OCI-LY7 (cell line): Measurements from ENCODE around the gene EDAR. TPM values are rescaled to one million over a fixed set of nuclear protein-coding genes. Genes with fewer than 3 reads are reported as not detected.

Experiments used
- BruUV-seq: library from RNA; stranded (reverse); fragments of 400-500 nt; replicated peaks from 2 replicates; lab custom pipeline; 2021; lab: Mats Ljungman, UMichigan
- CTCF ChIA-PET: fragments of 300-600 bp; sonication (Branson Sonifier 250); formaldehyde crosslinking; loops from one replicate; lab custom pipeline; 2022; ENCODE audit warnings: antibody characterized with exemption; ENCODE audit not compliant: unreplicated experiment; lab: Charles Lee
- POLR2A ChIA-PET: fragments of 300-600 bp; sonication (Branson Sonifier 250); formaldehyde crosslinking; loops from one replicate; lab custom pipeline; 2022; ENCODE audit warnings: antibody characterized with exemption; lab: Charles Lee
- DNase-seq: peaks from one replicate; pipeline ENCODE4 v3.0.0-alpha.2; 2015; ENCODE audit warnings: low spot score
- H2AFZ ChIP-seq: fragments of 200-600 bp; sonication (generic), shearing (Covaris generic); 2 replicates; pipeline ENCODE4 v1.6.1; 2014; ENCODE audit warnings: mild to moderate bottlenecking, antibody characterized with exemption, low read length, moderate library complexity
- H3K27ac ChIP-seq: fragments of 200-600 bp; sonication (generic); 2 replicates; pipeline ENCODE4 v1.5.1; 2014; ENCODE audit warnings: mixed run types, low read depth, mild to moderate bottlenecking, moderate library complexity, low read length, inconsistent platforms; ENCODE audit not compliant: poor library complexity, severe bottlenecking
- H3K36me3 ChIP-seq: fragments of 200-600 bp; sonication (generic); 2 replicates; pipeline ENCODE4 v1.6.1; 2014; ENCODE audit warnings: mild to moderate bottlenecking, antibody characterized with exemption, low read length, moderate library complexity, mixed read lengths; ENCODE audit not compliant: insufficient read depth
- H3K4me1 ChIP-seq: fragments of 200-600 bp; sonication (generic); 2 replicates; pipeline ENCODE4 v1.5.1; 2014; ENCODE audit warnings: mild to moderate bottlenecking, low read length; ENCODE audit not compliant: insufficient read depth, poor library complexity, severe bottlenecking
- H3K4me2 ChIP-seq: fragments of 200-600 bp; sonication (generic); 2 replicates; pipeline ENCODE4 v1.6.1; 2014; ENCODE audit warnings: mild to moderate bottlenecking, low read length
- H3K4me3 ChIP-seq: fragments of 200-600 bp; sonication (generic); 2 replicates; pipeline ENCODE4 v1.5.1; 2014; ENCODE audit warnings: mild to moderate bottlenecking, low read depth, low read length; ENCODE audit not compliant: poor library complexity, severe bottlenecking
- H3K79me2 ChIP-seq: fragments of 200-600 bp; sonication (generic); 2 replicates; pipeline ENCODE4 v1.6.1; 2016; ENCODE audit warnings: low read depth, mild to moderate bottlenecking, low read length, moderate library complexity, mixed read lengths; ENCODE audit not compliant: insufficient read depth
- H3K9me2 ChIP-seq: fragments of 200-600 bp; sonication (generic); 2 replicates; pipeline ENCODE4 v1.6.1; 2016; ENCODE audit warnings: mild to moderate bottlenecking, low read length, mixed read lengths; ENCODE audit not compliant: insufficient read depth
- H3K9me3 ChIP-seq: fragments of 200-600 bp; sonication (generic); 2 replicates; pipeline ENCODE4 v1.6.1; 2014; ENCODE audit warnings: mild to moderate bottlenecking, mixed run types, low read length, mixed read lengths
- H4K20me1 ChIP-seq: fragments of 200-600 bp; sonication (generic); 2 replicates; pipeline ENCODE4 v1.6.1; 2014; ENCODE audit warnings: mild to moderate bottlenecking, antibody characterized with exemption, low read length, moderate library complexity, mixed read lengths; ENCODE audit not compliant: insufficient read depth
- EZH2phosphoT487 ChIP-seq: fragments of 200-600 bp; sonication (generic); IDR thresholded peaks from 2 replicates; pipeline ENCODE4 v1.6.1; 2018; ENCODE audit warnings: low read depth, borderline replicate concordance, mild to moderate bottlenecking, mixed run types, antibody characterized with exemption, low read length, moderate library complexity, mixed read lengths
- intact Hi-C: fragments of 100-400 bp; cut with micrococcal nuclease; formaldehyde crosslinking; loops from one replicate; pipeline ENCODE4 v1.10.0; 2022; ENCODE audit not compliant: unreplicated experiment
- total RNA-seq, 2 experiments: library from RNA; depleted of rRNA in 1 of 2; stranded (reverse); fragments of >200 nt in 1 of 2; shearing (Covaris generic) in 1 of 2; gene quantifications; 2 replicates each; pipeline ENCODE4 v1.2.3, GENCODE V29; 2014 to 2022
- TF ChIP-seq, protein P1 (sequence below): fragments of 200-600 bp; sonication (generic); conservative IDR thresholded peaks from 2 replicates; pipeline ENCODE4 v1.5.1; 2014; ENCODE audit warnings: mild to moderate bottlenecking, antibody characterized with exemption, low read length, moderate library complexity, mixed read lengths

The EDAR gene
- total RNA-seq, 2 experiments from 2014 or later = not detected

DNA sequence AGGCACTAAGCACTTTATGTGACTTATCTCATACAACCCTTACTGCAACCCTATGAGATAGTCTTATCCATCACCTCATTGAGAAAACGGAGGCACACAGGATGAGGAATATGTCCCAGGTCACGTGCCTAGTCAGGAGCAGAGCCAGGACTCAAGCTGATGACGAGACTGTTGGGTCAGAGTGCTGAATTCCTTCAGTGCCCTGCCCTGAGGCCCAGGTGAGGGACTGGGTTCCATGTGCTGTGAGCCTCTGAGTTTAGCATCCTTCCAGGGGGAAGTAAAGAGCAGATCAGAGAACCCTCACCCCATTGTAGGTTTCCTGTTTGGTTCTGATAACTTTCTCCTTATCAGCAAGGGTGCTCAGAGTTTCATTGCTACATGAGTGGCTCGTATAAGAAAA lies 11.7 kb upstream of the EDAR start:
- no peak overlapping the region for H3K4me3 ChIP-seq
- intact Hi-C loops = no loop called here
- no peaks in the 10 kb centered on the region for H3K36me3 ChIP-seq
- no peaks in the 10 kb centered on the region for H4K20me1 ChIP-seq
- H3K27ac ChIP-seq = no peak overlapping the region
- no TSS peak for BruUV-seq
- no peak for TF ChIP-seq EZH2phosphoT487
- TF ChIP-seq, protein P1, sequence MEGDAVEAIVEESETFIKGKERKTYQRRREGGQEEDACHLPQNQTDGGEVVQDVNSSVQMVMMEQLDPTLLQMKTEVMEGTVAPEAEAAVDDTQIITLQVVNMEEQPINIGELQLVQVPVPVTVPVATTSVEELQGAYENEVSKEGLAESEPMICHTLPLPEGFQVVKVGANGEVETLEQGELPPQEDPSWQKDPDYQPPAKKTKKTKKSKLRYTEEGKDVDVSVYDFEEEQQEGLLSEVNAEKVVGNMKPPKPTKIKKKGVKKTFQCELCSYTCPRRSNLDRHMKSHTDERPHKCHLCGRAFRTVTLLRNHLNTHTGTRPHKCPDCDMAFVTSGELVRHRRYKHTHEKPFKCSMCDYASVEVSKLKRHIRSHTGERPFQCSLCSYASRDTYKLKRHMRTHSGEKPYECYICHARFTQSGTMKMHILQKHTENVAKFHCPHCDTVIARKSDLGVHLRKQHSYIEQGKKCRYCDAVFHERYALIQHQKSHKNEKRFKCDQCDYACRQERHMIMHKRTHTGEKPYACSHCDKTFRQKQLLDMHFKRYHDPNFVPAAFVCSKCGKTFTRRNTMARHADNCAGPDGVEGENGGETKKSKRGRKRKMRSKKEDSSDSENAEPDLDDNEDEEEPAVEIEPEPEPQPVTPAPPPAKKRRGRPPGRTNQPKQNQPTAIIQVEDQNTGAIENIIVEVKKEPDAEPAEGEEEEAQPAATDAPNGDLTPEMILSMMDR = no peak
- H3K4me1 ChIP-seq = no peaks in the 10 kb centered on the region
- DNase-seq = no peak
- CTCF ChIA-PET = no interaction called here
- no peaks in the 10 kb centered on the region for H3K79me2 ChIP-seq
- no peaks in the 10 kb centered on the region for H3K9me3 ChIP-seq
- H2AFZ ChIP-seq = no peak overlapping the region
- no peaks in the 10 kb centered on the region for H3K9me2 ChIP-seq
- POLR2A ChIA-PET = no interaction called here
- no peak overlapping the region for H3K4me2 ChIP-seq

DNA sequence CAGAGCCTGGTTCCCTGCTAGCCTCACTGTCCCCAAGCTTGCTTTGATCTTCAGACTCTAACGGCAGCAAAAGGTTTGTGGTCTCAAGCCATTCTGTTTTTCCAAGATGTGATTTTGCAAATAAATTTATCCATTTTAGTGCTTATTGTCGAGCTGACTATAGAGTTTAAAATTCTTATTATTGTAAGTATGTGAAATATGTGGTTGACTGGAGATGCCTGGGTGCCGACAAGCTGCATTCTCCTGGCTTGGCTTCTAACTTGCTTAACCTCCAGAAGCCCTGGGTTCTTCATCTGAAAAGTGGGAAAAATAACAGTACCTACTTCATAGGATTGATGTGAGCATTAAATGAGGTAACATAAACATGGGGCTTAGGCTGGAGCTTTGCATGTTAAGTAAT lies 9.9 kb upstream of the EDAR start:
- ChIA-PET CTCF (no interaction called here), POLR2A (no interaction called here)
- intact Hi-C loops = no loop called here

DNA sequence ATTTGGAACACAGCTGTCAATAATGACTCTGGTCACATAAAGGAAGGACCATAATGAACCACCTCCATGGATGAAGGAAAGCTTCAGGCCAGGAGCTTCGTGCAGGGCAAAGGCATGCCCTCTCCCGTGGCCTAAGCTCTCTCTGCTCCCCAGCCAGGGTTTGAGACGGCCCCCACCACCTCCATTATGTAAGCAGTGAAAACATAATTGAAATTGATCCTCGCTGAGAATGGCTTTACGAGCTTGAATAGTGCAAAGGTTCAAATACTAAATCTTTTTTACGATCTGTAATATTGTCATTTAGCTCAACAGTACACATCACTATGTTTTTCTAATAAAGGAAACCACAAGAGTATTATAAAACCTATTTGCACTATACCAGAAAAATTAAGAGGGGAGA lies 5.2 kb upstream of the EDAR start:
- Histone ChIP-seq H3K4me2 (no peak overlapping the region), H3K4me3 (no peak overlapping the region), H2AFZ (no peak overlapping the region), H3K36me3 (no peaks in the 10 kb centered on the region), H3K27ac (no peak overlapping the region), H3K4me1 (no peaks in the 10 kb centered on the region), H3K9me2 (no peaks in the 10 kb centered on the region), H4K20me1 (no peaks in the 10 kb centered on the region), H3K79me2 (no peaks in the 10 kb centered on the region), H3K9me3 (no peaks in the 10 kb centered on the region)
- POLR2A ChIA-PET = interaction anchor here (1.5 kb wide), 1 partner anchor 9 kb away, joined by 3 read pairs; no protein-coding TSS in a partner anchor
- intact Hi-C loops = no loop called here
- TF ChIP-seq EZH2phosphoT487 = no peak
- TF ChIP-seq, protein P1 = no peak
- BruUV-seq = no TSS peak
- no peak for DNase-seq
- CTCF ChIA-PET = no interaction called here

More for the DNA sequence above, 9.9 kb upstream of the EDAR start:
- no peak for DNase-seq
- Histone ChIP-seq H2AFZ (no peak overlapping the region), H3K4me1 (no peaks in the 10 kb centered on the region), H3K9me3 (no peaks in the 10 kb centered on the region), H3K27ac (no peak overlapping the region), H3K36me3 (no peaks in the 10 kb centered on the region), H4K20me1 (no peaks in the 10 kb centered on the region), H3K9me2 (no peaks in the 10 kb centered on the region), H3K4me2 (no peak overlapping the region), H3K79me2 (no peaks in the 10 kb centered on the region), H3K4me3 (no peak overlapping the region)
- TF ChIP-seq, protein P1 = no peak
- no peak for TF ChIP-seq EZH2phosphoT487
- BruUV-seq = no TSS peak
